Measurements from ENCODE around the gene ERP44.
"Not testable (repeated sequence)": the region's sequence is repeated elsewhere in the genome, so short reads cannot be mapped to it uniquely, and the experiment has no call there.

ERP44 gene

DNA sequence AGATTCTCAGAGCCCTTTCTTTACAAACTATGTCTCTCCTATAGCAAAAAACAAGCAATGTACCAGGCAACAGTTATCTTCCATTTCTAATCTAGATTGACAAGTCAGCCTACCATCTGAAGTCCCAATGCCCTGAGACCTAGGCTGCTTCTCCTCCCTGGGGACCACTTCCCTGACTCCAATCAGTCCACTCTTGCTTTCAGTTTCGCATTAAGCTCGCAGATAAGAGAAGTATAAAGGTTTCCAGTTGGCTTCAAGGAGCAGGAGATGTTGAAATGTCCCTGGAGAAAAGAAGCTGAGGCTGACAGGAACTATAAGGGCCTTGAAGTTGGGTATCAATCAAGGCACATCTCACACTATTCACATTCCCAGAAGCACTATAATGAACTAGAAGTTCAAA is 32.3 kb downstream of the ERP44 start:
- peaks cover 7% of the 10 kb centered on the region; the same call in 1 of the 2 replicates for H3F3A ChIP-seq (ENCODE audit: insufficient read depth)
- H3K9me2 ChIP-seq (replicated peaks; ENCODE audit: insufficient read depth, low read length) = no peaks in the 10 kb centered on the region
- H3K9me3 ChIP-seq (ENCODE audit: insufficient read depth, low read length) = no peaks in the 10 kb centered on the region
- H2AFZ ChIP-seq (ENCODE audit: low read depth, low read length, severe bottlenecking) = no peak overlapping the region
- H4K20me1 ChIP-seq (ENCODE audit: low read depth, low read length) = no peaks in the 10 kb centered on the region; the same call in 1 of the 2 replicates
- H3K4me2 ChIP-seq (ENCODE audit: low read depth, low read length, poor library complexity, severe bottlenecking) = peak overlapping the region; percentile 11
- TF ChIP-seq, protein P1, sequence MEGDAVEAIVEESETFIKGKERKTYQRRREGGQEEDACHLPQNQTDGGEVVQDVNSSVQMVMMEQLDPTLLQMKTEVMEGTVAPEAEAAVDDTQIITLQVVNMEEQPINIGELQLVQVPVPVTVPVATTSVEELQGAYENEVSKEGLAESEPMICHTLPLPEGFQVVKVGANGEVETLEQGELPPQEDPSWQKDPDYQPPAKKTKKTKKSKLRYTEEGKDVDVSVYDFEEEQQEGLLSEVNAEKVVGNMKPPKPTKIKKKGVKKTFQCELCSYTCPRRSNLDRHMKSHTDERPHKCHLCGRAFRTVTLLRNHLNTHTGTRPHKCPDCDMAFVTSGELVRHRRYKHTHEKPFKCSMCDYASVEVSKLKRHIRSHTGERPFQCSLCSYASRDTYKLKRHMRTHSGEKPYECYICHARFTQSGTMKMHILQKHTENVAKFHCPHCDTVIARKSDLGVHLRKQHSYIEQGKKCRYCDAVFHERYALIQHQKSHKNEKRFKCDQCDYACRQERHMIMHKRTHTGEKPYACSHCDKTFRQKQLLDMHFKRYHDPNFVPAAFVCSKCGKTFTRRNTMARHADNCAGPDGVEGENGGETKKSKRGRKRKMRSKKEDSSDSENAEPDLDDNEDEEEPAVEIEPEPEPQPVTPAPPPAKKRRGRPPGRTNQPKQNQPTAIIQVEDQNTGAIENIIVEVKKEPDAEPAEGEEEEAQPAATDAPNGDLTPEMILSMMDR (IDR thresholded peaks at IDR 0.05; ENCODE audit: insufficient read depth, low read length, poor library complexity, severe bottlenecking) = no peak
- no peak for TF ChIP-seq EZH2phosphoT487 (conservative IDR thresholded peaks at IDR 0.05; ENCODE audit: low read length)
- H3K9ac ChIP-seq (ENCODE audit: low read length) = no peak overlapping the region
- H3K4me3 ChIP-seq (ENCODE audit: insufficient read depth, low read length, poor library complexity, severe bottlenecking) = no peak overlapping the region
- H3K27ac ChIP-seq (ENCODE audit: low read depth, low read length) = peak overlapping the region; percentile 32
- peaks cover 7% of the 10 kb centered on the region; the same call in 1 of the 2 replicates for H3K36me3 ChIP-seq (ENCODE audit: low read length)
- H3K79me2 ChIP-seq (ENCODE audit: insufficient read depth, low read length) = peaks cover 77% of the 10 kb centered on the region
- no peaks in the 10 kb centered on the region for H3K27me3 ChIP-seq (ENCODE audit: low read length)

DNA sequence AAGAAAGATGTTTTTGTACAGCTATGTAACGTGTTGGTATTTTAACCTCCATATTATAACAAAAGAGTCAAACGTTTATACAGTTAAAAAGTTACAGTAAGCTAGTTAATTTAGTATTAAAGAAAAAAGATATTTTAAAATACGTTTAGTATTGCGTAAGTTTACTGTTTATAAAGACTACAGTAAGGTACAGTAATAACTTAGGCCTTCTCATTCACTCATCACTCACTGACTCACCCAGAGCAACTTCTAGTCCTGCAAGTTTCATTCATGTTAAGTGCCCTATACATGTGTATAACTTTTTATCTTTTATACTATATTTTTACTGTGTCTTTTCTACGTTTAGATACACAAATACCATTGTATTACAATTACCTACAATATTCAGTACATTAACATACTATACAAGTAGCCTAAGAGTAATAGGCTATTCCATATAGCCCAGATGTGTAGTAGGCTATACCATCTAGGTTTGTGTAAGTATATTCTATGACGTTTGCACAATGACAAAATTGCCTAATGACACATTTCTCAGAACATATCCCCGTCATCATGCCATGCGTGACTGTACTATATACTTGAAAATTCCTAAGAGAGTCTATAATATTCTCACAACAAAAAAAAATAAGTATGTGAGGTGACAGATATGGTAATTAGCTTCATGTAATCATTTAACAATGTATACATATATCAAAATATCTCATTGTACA is 33.8 kb downstream of the ERP44 start:
- no peaks in the 10 kb centered on the region for H3K9me3 ChIP-seq (ENCODE audit: insufficient read depth, low read length)
- TF ChIP-seq, protein P1 (IDR thresholded peaks at IDR 0.05; ENCODE audit: insufficient read depth, low read length, poor library complexity, severe bottlenecking) = no peak
- no peak for TF ChIP-seq EZH2phosphoT487 (conservative IDR thresholded peaks at IDR 0.05; ENCODE audit: low read length)
- H3K9ac ChIP-seq (ENCODE audit: low read length) = no peak overlapping the region
- H3K27ac ChIP-seq (ENCODE audit: low read depth, low read length) = no peak overlapping the region; the same call in 1 of the 2 replicates
- no peak overlapping the region for H2AFZ ChIP-seq (ENCODE audit: low read depth, low read length, severe bottlenecking)
- peaks cover 13% of the 10 kb centered on the region; the same call in 1 of the 2 replicates for H3K36me3 ChIP-seq (ENCODE audit: low read length)
- peaks cover 73% of the 10 kb centered on the region for H3K79me2 ChIP-seq (ENCODE audit: insufficient read depth, low read length)
- H3K4me3 ChIP-seq (ENCODE audit: insufficient read depth, low read length, poor library complexity, severe bottlenecking) = no peak overlapping the region
- no peaks in the 10 kb centered on the region for H3K27me3 ChIP-seq (ENCODE audit: low read length)
- H3F3A ChIP-seq (ENCODE audit: insufficient read depth) = peaks cover 16% of the 10 kb centered on the region
- no peaks in the 10 kb centered on the region for H4K20me1 ChIP-seq (ENCODE audit: low read depth, low read length)
- peak overlapping the region; percentile 27 for H3K4me2 ChIP-seq (ENCODE audit: low read depth, low read length, poor library complexity, severe bottlenecking)
- no peaks in the 10 kb centered on the region for H3K9me2 ChIP-seq (replicated peaks; ENCODE audit: insufficient read depth, low read length)

DNA sequence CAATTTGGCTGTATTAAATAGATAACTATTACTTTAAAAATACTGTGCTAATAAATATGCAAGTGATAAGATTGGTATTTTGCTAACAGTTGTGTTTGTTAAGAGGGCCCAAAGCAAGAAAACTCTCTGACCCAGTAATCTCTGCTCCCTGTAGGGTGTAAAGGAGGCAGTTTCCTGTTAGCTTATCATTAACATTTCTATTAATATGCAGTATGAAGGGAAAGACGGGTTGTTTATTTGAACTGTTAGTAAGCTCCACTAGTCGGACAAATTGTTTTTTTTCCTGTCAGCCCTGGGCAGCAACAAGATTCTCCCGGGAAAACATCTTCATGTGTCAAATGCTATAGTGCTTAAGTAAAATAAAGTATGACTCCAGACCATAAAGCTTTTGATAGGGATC is 35.6 kb downstream of the ERP44 start:
- Histone ChIP-seq H3K9me3 (ENCODE audit: insufficient read depth, low read length) (no peaks in the 10 kb centered on the region), H3K27ac (ENCODE audit: low read depth, low read length) (no peak overlapping the region), H3K36me3 (ENCODE audit: low read length) (peaks cover 18% of the 10 kb centered on the region), H3K4me3 (ENCODE audit: insufficient read depth, low read length, poor library complexity, severe bottlenecking) (no peak overlapping the region), H3K9ac (ENCODE audit: low read length) (no peak overlapping the region), H3F3A (ENCODE audit: insufficient read depth) (peaks cover 35% of the 10 kb centered on the region), H3K79me2 (ENCODE audit: insufficient read depth, low read length) (peaks cover 68% of the 10 kb centered on the region), H2AFZ (ENCODE audit: low read depth, low read length, severe bottlenecking) (no peak overlapping the region), H4K20me1 (ENCODE audit: low read depth, low read length) (no peaks in the 10 kb centered on the region), H3K4me2 (ENCODE audit: low read depth, low read length, poor library complexity, severe bottlenecking) (peak overlapping the region; percentile 21), H3K9me2 (replicated peaks; ENCODE audit: insufficient read depth, low read length) (no peaks in the 10 kb centered on the region), H3K27me3 (ENCODE audit: low read length) (no peaks in the 10 kb centered on the region)
- TF ChIP-seq, protein P1 (IDR thresholded peaks at IDR 0.05; ENCODE audit: insufficient read depth, low read length, poor library complexity, severe bottlenecking) = no peak
- no peak for TF ChIP-seq EZH2phosphoT487 (conservative IDR thresholded peaks at IDR 0.05; ENCODE audit: low read length)

DNA sequence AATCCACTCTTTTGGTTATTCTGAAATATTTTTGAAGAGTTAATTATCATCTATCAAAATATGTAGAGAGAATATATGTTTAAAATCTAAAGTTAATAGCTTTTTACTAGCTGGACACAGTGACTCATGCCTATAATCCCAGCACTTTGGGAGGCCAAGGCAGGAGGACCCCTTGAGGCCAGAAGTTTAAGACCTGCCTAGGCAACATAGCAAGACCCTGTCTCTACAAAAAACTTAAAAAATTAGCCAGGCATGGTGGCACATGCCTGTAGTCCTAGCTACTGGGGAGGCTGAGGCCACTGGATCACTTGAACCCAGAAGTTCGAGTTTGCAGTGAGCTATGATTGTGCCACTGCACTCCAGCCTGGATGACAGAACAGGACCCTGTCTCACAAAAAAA is 36.1 kb downstream of the ERP44 start:
- H3K79me2 ChIP-seq (ENCODE audit: insufficient read depth, low read length) = peaks cover 73% of the 10 kb centered on the region
- not testable (repeated sequence) for H3K9ac ChIP-seq (ENCODE audit: low read length)

More for the DNA sequence above, 36.1 kb downstream of the ERP44 start:
- H3K9me3 ChIP-seq (ENCODE audit: insufficient read depth, low read length); H2AFZ ChIP-seq (ENCODE audit: low read depth, low read length, severe bottlenecking); H4K20me1 ChIP-seq (ENCODE audit: low read depth, low read length); H3K27ac ChIP-seq (ENCODE audit: low read depth, low read length); H3K4me3 ChIP-seq (ENCODE audit: insufficient read depth, low read length, poor library complexity, severe bottlenecking); H3K4me2 ChIP-seq (ENCODE audit: low read depth, low read length, poor library complexity, severe bottlenecking); H3K27me3 ChIP-seq (ENCODE audit: low read length); H3K9me2 ChIP-seq (replicated peaks; ENCODE audit: insufficient read depth, low read length): not testable (repeated sequence)
- peaks cover 21% of the 10 kb centered on the region for H3K36me3 ChIP-seq (ENCODE audit: low read length)
- H3F3A ChIP-seq (ENCODE audit: insufficient read depth) = peaks cover 36% of the 10 kb centered on the region
